ENCODE data around the gene CLDND2. TPM values are rescaled to one million over a fixed set of nuclear protein-coding genes. Genes with fewer than 3 reads are reported as not detected.

Gene CLDND2
- total RNA-seq, 1 experiment from 2014 or later = 0.95 TPM

- Histone ChIP-seq H3K79me2 (ENCODE audit: low read length) (no peaks in the 10 kb centered on the region), H3K4me1 (ENCODE audit: insufficient read depth, low read length) (peaks cover 16% of the 10 kb centered on the region; the same call in 1 of the 2 replicates), H4K20me1 (ENCODE audit: low read length) (no peaks in the 10 kb centered on the region), H3K36me3 (ENCODE audit: low read depth, low read length) (peaks cover 4% of the 10 kb centered on the region; the same call in 1 of the 2 replicates), H3K27me3 (ENCODE audit: low read length) (no peaks in the 10 kb centered on the region), H3K4me2 (ENCODE audit: low read length) (no peak overlapping the region), H3K9ac (ENCODE audit: low read length) (no peak overlapping the region), H3F3A (ENCODE audit: low read length, unreplicated experiment) (no peaks in the 10 kb centered on the region), H3K9me3 (ENCODE audit: low read length) (no peaks in the 10 kb centered on the region), H3K9me2 (replicated peaks; ENCODE audit: low read length) (no peaks in the 10 kb centered on the region), H3K27ac (ENCODE audit: low read length) (no peak overlapping the region), H3K4me3 (ENCODE audit: low read length) (no peak overlapping the region), H2AFZ (ENCODE audit: low read length) (no peak overlapping the region)
- CTCF ChIA-PET = interaction anchor here (1.2 kb wide), 1 partner anchor 316 kb away, joined by 8 read pairs; no protein-coding TSS in a partner anchor
- no peak for ATAC-seq
- BruUV-seq (replicated peaks) = no TSS peak
- intact Hi-C loops (cut with micrococcal nuclease) = no loop called here
- no peak for TF ChIP-seq EZH2 (IDR thresholded peaks at IDR 0.05; ENCODE audit: low read length, unreplicated experiment)
- no peak for TF ChIP-seq EZH2phosphoT487 (IDR thresholded peaks at IDR 0.05; ENCODE audit: borderline replicate concordance, low read length)
- TF ChIP-seq CTCF (conservative IDR thresholded peaks at IDR 0.05; ENCODE audit: low read depth, low read length) = no peak
- DNase-seq = no peak
- POLR2A ChIA-PET (ENCODE audit: unreplicated experiment) = no interaction called here
These were observed 27.7 kb downstream of the CLDND2 start for GRCh38 chr19:51341066-51341465.

- Histone ChIP-seq H2AFZ (ENCODE audit: low read length) (peak overlapping the region; percentile 95), H3K36me3 (ENCODE audit: low read depth, low read length) (peaks cover under 1% of the 10 kb centered on the region; the same call in 1 of the 2 replicates), H3K4me1 (ENCODE audit: insufficient read depth, low read length) (peaks cover 16% of the 10 kb centered on the region; the same call in 1 of the 2 replicates), H3K79me2 (ENCODE audit: low read length) (no peaks in the 10 kb centered on the region), H3K9me3 (ENCODE audit: low read length) (no peaks in the 10 kb centered on the region), H3K27ac (ENCODE audit: low read length) (0 out of 2 replicates have a peak overlapping the region, but pooled peaks have one; percentile 14), H4K20me1 (ENCODE audit: low read length) (no peaks in the 10 kb centered on the region), H3K4me3 (ENCODE audit: low read length) (peak overlapping the region; percentile 72), H3F3A (ENCODE audit: low read length, unreplicated experiment) (no peaks in the 10 kb centered on the region), H3K27me3 (ENCODE audit: low read length) (no peaks in the 10 kb centered on the region), H3K9ac (ENCODE audit: low read length) (peak overlapping the region; percentile 34), H3K9me2 (replicated peaks; ENCODE audit: low read length) (no peaks in the 10 kb centered on the region), H3K4me2 (ENCODE audit: low read length) (peak overlapping the region; percentile 88)
- BruUV-seq (replicated peaks) = no TSS peak
- no peak for TF ChIP-seq EZH2phosphoT487 (IDR thresholded peaks at IDR 0.05; ENCODE audit: borderline replicate concordance, low read length)
- no peak; the same call in 1 of the 2 replicates for TF ChIP-seq CTCF (conservative IDR thresholded peaks at IDR 0.05; ENCODE audit: low read depth, low read length)
- no peak for TF ChIP-seq EZH2 (IDR thresholded peaks at IDR 0.05; ENCODE audit: low read length, unreplicated experiment)
- ATAC-seq = peak; percentile 87
- intact Hi-C loops (cut with micrococcal nuclease) = loop anchor here (1.0 to 5.0 kb wide), 7 partner anchors 27 to 317 kb away; partner anchors contain the start of gene ZNF175
- CTCF ChIA-PET = interaction anchor here (0.5 to 1.4 kb wide), 12 partner anchors 19 to 1471 kb away, joined by 3 to 12 read pairs (median 7); no protein-coding TSS in a partner anchor
- POLR2A ChIA-PET (ENCODE audit: unreplicated experiment) = interaction anchor here (0.6 to 1.4 kb wide), 8 partner anchors 19 to 740 kb away, joined by 3 to 26 read pairs (median 6); no protein-coding TSS in a partner anchor
- DNase-seq = peak; percentile 98
These were observed 28.8 kb downstream of the CLDND2 start for GRCh38 chr19:51339687-51340656.

All from PC-3 (cell line).